Activated naive CD4-positive, alpha-beta T cell treated with anti-CD3 and anti-CD28 coated beads for 36 hours (primary cell): ENCODE results near the gene HBG2. TPM values are rescaled to one million over a fixed set of nuclear protein-coding genes. Genes with fewer than 3 reads are reported as not detected.

ENCODE experiments used
- CTCF ChIA-PET: fragments of 350-600 bp; sonication (Branson Sonifier 250); formaldehyde crosslinking; loops from one replicate; lab custom pipeline; 2021; ENCODE audit warnings: antibody characterized with exemption; lab: Charles Lee
- DNase-seq: peaks from one replicate; pipeline ENCODE4 v3.0.0-alpha.2; 2020
- H3K27ac Mint-ChIP-seq: one replicate; pipeline ENCODE4 v1.8.0; 2021; ENCODE audit warnings: mild to moderate bottlenecking, mixed read lengths
- H3K27me3 Mint-ChIP-seq: one replicate; pipeline ENCODE4 v1.8.0; 2021; ENCODE audit warnings: low read depth, mixed read lengths
- H3K36me3 Mint-ChIP-seq: one replicate; pipeline ENCODE4 v1.8.0; 2021; ENCODE audit warnings: low read depth, mixed read lengths
- H3K4me1 Mint-ChIP-seq: one replicate; pipeline ENCODE4 v1.8.0; 2021; ENCODE audit warnings: low read depth, mixed read lengths
- H3K4me3 Mint-ChIP-seq: one replicate; pipeline ENCODE4 v1.8.0; 2021; ENCODE audit warnings: mild to moderate bottlenecking, moderate library complexity, mixed read lengths
- H3K9me3 Mint-ChIP-seq: one replicate; pipeline ENCODE4 v1.8.0; 2021; ENCODE audit warnings: mixed read lengths
- intact Hi-C: fragments of 100-400 bp; cut with micrococcal nuclease; formaldehyde crosslinking; loops from one replicate; pipeline ENCODE4 v1.15.1; 2023
- total RNA-seq, 2 experiments: library from RNA; stranded (reverse); gene quantifications; one replicate each; pipeline ENCODE4 v1.2.3, GENCODE V29; 2021

The HBG2 gene
- total RNA-seq, 2 experiments from 2014 or later, result not detected

DNA sequence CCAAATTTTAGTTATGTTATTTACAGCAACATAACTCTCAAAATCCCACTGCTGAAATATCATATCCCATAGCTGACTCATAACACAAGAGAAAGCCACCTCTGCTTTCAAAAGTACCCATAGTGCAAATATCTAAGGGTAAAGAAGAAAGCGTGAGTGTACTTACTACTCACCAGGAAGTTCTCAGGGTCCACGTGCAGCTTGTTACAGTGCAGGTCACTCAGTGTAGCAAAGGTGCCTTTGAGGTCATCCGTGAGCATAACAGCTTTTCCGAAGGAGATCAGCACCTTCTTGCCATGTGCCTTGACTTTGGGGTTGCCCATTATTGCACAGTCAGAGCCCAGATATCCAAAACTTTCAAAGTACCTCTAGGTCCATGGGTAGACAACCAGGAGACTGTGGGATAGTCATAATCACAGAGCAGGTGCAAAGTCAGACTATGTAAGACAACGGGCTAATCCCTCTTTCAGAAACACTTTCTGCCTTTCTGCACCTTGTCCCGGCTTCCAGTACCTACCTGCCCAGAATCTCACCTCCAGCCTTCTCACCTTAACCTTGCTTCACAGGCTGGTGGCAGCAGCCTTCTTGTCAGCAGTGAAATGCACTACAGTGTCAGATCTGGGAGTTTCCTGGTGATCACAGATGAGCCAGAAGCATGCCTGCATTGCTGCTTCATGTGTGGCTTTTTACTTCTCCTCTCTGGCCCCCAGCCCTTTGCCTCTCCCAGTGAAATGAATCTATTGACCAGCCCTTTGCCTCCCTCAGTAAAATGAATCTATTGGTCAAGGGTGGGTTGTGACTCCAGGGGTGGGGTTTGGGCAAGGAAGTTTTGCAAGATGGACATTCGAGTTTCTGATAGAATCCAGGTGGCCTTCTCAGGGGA lies 11.4 kb downstream of the HBG2 start:
- intact Hi-C loops, result no loop called here
- DNase-seq, result no peak

DNA sequence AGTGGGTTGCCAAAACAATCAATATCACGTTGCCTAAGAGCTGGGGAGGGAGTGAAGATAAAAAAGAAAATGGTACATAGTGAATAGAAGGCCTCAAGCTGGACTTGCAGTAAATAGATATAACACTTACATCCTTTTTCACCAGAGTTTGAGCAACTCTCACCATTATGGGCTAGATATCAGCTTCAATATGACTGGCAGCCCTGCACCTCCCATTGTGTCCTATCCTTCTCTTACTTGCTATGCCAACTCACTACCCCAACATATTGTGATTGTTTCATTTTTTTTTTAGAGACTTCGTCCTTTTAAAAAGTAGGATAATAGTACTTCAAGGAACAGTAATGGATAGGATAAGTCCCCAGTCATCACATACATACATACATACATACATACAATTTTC lies 12.4 kb downstream of the HBG2 start:
- no peak for DNase-seq
- Mint-ChIP-seq H3K36me3 (no peaks in the 10 kb centered on the region), H3K27me3 (peaks cover 18% of the 10 kb centered on the region), H3K9me3 (no peaks in the 10 kb centered on the region), H3K4me1 (no peaks in the 10 kb centered on the region), H3K27ac (no peak overlapping the region), H3K4me3 (no peak overlapping the region)
- CTCF ChIA-PET, result interaction anchor here (0.7 kb wide), 1 partner anchor 250 kb away, joined by 4 read pairs; no protein-coding TSS in a partner anchor
- intact Hi-C loops, result no loop called here

More for the DNA sequence above, 11.4 kb downstream of the HBG2 start:
- H3K36me3 Mint-ChIP-seq, result no peaks in the 10 kb centered on the region
- no peak overlapping the region for H3K4me3 Mint-ChIP-seq
- no peaks in the 10 kb centered on the region for H3K9me3 Mint-ChIP-seq
- H3K4me1 Mint-ChIP-seq, result no peaks in the 10 kb centered on the region
- H3K27me3 Mint-ChIP-seq, result peaks cover 15% of the 10 kb centered on the region
- CTCF ChIA-PET, result no interaction called here
- no peak overlapping the region for H3K27ac Mint-ChIP-seq

DNA sequence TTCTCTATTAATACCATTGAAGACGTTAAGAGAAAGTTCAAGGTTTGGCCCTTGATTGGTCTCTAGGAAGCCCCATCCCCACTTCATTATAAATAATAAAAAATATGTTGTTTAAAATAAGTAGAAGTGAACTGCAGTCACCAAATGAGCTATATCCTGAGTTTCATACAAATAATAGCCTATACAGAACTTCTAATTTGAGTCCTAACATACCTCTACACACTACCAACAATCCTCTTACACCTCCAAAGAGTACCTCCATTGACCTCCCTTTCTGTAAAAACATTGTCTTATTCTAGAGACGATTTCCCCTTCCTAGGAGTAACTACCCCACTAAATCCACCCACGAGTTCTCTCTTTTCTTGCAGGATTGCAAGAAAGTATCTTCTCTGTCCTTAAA lies 13.1 kb downstream of the HBG2 start:
- H3K27ac Mint-ChIP-seq, result no peak overlapping the region
- no peak overlapping the region for H3K4me3 Mint-ChIP-seq
- intact Hi-C loops, result no loop called here
- H3K9me3 Mint-ChIP-seq, result no peaks in the 10 kb centered on the region
- no peaks in the 10 kb centered on the region for H3K36me3 Mint-ChIP-seq
- H3K27me3 Mint-ChIP-seq, result peaks cover 18% of the 10 kb centered on the region
- no peak for DNase-seq
- no peaks in the 10 kb centered on the region for H3K4me1 Mint-ChIP-seq
- CTCF ChIA-PET, result no interaction called here

DNA sequence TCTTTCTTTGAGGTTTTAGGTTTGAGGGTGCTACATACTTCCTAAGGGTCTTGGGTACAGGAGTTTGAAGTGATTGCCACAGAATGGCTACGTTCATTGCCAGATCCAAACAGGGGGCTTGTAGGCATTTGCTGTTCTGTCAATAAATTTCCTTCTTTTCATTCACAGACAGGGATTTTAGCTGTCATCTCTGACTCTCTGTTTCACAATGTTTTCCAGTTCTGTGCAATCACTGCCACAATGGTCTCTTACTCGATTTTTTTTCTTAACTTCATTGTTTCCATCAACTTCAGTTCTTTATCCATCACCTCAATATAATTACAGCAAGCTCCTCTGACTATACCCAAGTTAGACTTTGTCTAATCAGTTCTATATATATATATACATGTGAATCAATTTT lies 14.1 kb downstream of the HBG2 start:
- CTCF ChIA-PET, result no interaction called here
- no peak for DNase-seq
- Mint-ChIP-seq H3K9me3 (no peaks in the 10 kb centered on the region), H3K27ac (no peak overlapping the region), H3K36me3 (no peaks in the 10 kb centered on the region), H3K4me1 (no peaks in the 10 kb centered on the region), H3K27me3 (peaks cover 16% of the 10 kb centered on the region), H3K4me3 (no peak overlapping the region)
- intact Hi-C loops, result no loop called here

DNA sequence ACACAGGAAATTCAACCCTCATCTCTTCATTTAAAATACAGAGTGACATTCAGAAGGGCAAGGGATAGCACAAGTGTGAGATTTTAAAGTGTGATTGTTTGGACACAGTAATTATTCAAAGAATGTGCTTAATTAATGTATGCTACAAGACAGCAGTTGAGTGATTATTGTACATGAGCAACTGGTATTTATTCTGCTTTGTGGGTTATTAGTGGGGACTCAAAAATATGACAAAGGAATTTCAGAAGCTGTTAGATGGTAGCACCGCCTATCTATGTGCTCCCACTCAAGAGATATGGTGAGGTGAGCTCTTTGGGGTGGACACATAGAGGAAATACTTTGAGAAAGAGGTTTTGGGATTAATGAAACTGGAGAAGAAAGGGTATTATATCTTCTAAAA lies 14.5 kb downstream of the HBG2 start:
- DNase-seq, result no peak
- Mint-ChIP-seq H3K4me1 (no peaks in the 10 kb centered on the region), H3K27ac (no peak overlapping the region), H3K36me3 (no peaks in the 10 kb centered on the region), H3K9me3 (no peaks in the 10 kb centered on the region), H3K4me3 (no peak overlapping the region), H3K27me3 (peaks cover 20% of the 10 kb centered on the region)
- CTCF ChIA-PET, result no interaction called here
- intact Hi-C loops, result no loop called here

DNA sequence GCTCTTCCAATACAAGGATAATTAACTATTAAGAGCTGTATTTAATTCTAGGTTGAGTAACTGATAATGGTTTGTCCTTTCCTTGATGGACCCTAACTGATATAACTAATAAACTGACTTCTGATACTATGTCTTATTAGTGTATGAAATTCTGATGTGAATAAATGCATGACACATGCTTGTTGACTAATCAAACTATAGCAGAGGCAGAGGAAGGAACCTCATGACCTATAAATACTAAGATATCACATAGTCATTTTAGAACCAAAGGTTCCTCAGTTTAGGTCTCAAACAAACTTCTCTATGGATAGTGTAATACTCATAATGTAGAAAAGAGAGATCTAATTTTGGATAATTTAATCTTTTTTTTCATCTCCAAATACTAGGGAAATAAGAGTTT lies 15.5 kb downstream of the HBG2 start:
- Mint-ChIP-seq H3K36me3 (no peaks in the 10 kb centered on the region), H3K27me3 (peaks cover 16% of the 10 kb centered on the region), H3K4me1 (no peaks in the 10 kb centered on the region), H3K4me3 (no peak overlapping the region), H3K27ac (no peak overlapping the region), H3K9me3 (no peaks in the 10 kb centered on the region)
- DNase-seq, result no peak
- intact Hi-C loops, result no loop called here
- CTCF ChIA-PET, result no interaction called here

DNA sequence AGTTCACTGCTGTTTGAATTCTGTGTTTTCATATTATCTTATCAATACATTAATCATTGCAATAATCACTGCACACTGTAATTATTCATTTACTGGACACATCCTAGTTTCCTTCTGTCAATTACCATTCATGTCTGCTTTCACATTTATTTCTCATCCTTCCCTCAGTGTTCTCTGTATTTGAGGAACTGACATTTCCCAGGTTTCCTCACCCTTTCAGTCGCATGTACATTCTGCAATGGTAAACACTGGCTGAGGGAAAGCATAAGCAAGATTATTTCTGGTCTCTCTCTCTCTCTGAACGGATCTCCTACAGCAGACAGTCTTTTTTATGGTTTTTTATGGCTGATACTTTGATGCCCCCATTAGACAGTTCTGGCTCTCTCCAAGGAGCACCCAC lies 16.1 kb downstream of the HBG2 start:
- peaks cover 14% of the 10 kb centered on the region for H3K27me3 Mint-ChIP-seq
- no peak for DNase-seq
- H3K4me3 Mint-ChIP-seq, result no peak overlapping the region
- H3K4me1 Mint-ChIP-seq, result no peaks in the 10 kb centered on the region
- intact Hi-C loops, result no loop called here
- H3K9me3 Mint-ChIP-seq, result no peaks in the 10 kb centered on the region
- CTCF ChIA-PET, result no interaction called here
- H3K27ac Mint-ChIP-seq, result no peak overlapping the region
- no peaks in the 10 kb centered on the region for H3K36me3 Mint-ChIP-seq

DNA sequence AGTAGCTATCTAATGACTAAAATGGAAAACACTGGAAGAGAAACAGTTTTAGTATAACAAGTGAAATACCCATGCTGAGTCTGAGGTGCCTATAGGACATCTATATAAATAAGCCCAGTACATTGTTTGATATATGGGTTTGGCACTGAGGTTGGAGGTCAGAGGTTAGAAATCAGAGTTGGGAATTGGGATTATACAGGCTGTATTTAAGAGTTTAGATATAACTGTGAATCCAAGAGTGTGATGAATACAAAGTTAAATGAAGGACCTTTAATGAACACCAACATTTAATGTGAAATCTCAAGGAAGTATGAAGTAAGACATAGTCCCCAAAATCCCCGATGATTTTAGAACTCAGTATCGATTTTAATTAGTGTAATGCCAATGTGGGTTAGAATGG lies 17.2 kb downstream of the HBG2 start:
- CTCF ChIA-PET, result no interaction called here

DNA sequence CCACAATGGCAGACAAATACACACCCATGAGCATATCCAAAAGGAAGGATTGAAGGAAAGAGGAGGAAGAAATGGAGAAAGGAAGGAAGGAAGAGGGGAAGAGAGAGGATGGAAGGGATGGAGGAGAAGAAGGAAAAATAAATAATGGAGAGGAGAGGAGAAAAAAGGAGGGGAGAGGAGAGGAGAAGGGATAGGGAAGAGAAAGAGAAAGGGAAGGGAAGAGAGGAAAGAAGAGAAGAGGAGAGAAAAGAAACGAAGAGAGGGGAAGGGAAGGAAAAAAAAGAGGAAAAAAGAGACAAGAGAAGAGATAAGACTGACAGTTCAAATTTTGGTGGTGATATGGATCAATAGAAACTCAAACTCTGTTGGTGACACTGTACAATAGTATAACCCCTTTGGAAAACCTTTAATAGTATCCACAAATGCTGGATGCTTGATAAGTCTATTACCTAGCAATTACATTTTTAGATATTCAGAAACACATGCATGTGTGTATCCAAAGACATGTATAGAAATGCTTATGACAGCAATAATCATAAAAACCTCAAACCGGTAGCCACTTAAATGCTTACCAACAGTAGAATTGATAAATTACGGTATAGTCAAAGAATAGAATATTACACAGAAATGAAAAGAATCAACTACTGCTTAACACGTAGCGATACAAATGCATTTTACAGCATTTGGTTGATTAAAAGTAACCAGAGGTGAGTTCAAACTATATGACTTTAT lies 19.1 kb downstream of the HBG2 start:
- Mint-ChIP-seq H3K27me3 (peaks cover 12% of the 10 kb centered on the region), H3K9me3 (no peaks in the 10 kb centered on the region), H3K27ac (no peak overlapping the region), H3K4me3 (no peak overlapping the region), H3K36me3 (no peaks in the 10 kb centered on the region), H3K4me1 (no peaks in the 10 kb centered on the region)
- CTCF ChIA-PET, result no interaction called here
- intact Hi-C loops, result no loop called here
- no peak for DNase-seq

More for the DNA sequence above, 17.2 kb downstream of the HBG2 start:
- Mint-ChIP-seq H3K4me1 (no peaks in the 10 kb centered on the region), H3K27ac (no peak overlapping the region), H3K36me3 (no peaks in the 10 kb centered on the region), H3K4me3 (no peak overlapping the region), H3K27me3 (peaks cover 12% of the 10 kb centered on the region), H3K9me3 (no peaks in the 10 kb centered on the region)
- DNase-seq, result no peak
- intact Hi-C loops, result no loop called here

DNA sequence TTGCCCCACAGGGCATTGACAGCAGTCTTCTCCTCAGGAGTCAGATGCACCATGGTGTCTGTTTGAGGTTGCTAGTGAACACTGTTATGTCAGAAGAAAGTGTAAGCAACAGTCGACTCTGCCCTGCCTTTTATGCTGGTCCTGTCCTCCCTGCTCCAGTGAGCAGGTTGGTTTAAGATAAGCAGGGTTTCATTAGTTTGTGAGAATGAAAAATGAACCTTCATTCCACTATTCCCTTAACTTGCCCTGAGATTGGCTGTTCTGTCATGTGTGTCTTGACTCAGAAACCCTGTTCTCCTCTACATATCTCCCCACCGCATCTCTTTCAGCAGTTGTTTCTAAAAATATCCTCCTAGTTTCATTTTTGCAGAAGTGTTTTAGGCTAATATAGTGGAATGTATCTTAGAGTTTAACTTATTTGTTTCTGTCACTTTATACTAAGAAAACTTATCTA lies 20.2 kb downstream of the HBG2 start, which contains the start of gene HBD:
HBD (minus strand) TSS at position 103 of the 454 bp plus-strand sequence; CDS start at position 53, 50 bp downstream.
- Mint-ChIP-seq H3K27me3 (peaks cover 6% of the 10 kb centered on the region), H3K4me1 (no peaks in the 10 kb centered on the region), H3K4me3 (no peak within 1 kb of the TSS), H3K27ac (no peak within 1 kb of the TSS), H3K36me3 (no peaks in the 10 kb centered on the region), H3K9me3 (no peaks in the 10 kb centered on the region)
- CTCF ChIA-PET, result no interaction called here
- intact Hi-C loops, result no loop called here
- no peak for DNase-seq

DNA sequence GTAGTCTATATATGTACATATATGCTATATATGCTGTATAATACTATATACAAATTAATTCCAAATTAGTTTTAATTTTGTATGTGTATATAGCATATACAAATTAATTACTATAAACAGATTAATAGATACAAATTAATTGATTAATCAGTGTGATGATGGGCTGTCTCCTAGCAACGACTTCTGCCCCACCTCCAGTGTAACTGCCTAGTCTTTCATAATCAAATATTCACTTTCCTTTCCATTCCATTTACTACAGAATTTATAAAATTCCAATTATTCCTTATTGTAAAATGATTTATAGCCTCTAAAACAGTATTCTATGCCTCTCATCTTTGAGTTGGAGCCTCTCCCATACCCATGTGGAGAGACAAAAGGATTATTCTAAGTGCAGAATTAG lies 21.3 kb downstream of the HBG2 start:
- intact Hi-C loops, result no loop called here
- peaks cover 6% of the 10 kb centered on the region for H3K27me3 Mint-ChIP-seq

DNA sequence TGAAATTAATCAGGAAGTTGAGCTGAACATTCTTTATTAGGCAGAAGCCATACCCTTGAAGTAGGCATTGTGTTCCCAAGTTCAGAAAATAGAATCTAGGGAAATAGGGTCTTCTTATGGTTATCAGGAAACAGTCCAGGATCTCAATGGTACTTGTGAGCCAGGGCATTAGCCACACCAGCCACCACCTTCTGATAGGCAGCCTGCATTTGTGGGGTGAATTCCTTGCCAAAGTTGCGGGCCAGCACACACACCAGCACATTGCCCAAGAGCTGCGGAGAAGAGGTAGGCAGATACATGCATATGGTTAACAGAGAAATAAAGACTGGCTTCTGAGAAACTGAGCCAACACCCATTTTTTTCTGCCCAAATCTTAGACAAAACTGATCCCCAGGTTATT lies 21.8 kb downstream of the HBG2 start:
- no peaks in the 10 kb centered on the region for H3K4me1 Mint-ChIP-seq

More for the DNA sequence above, 21.3 kb downstream of the HBG2 start:
- CTCF ChIA-PET, result no interaction called here
- no peaks in the 10 kb centered on the region for H3K9me3 Mint-ChIP-seq
- no peaks in the 10 kb centered on the region for H3K4me1 Mint-ChIP-seq
- no peak overlapping the region for H3K4me3 Mint-ChIP-seq
- no peak overlapping the region for H3K27ac Mint-ChIP-seq
- no peaks in the 10 kb centered on the region for H3K36me3 Mint-ChIP-seq
- DNase-seq, result no peak

More for the DNA sequence above, 21.8 kb downstream of the HBG2 start:
- intact Hi-C loops, result no loop called here
- H3K36me3 Mint-ChIP-seq, result no peaks in the 10 kb centered on the region
- no peak for DNase-seq
- no peak overlapping the region for H3K4me3 Mint-ChIP-seq
- H3K9me3 Mint-ChIP-seq, result no peaks in the 10 kb centered on the region
- peaks cover 6% of the 10 kb centered on the region for H3K27me3 Mint-ChIP-seq
- CTCF ChIA-PET, result no interaction called here
- no peak overlapping the region for H3K27ac Mint-ChIP-seq
